Nephron progenitor cell (in vitro differentiated cells): ENCODE data around the gene KRT81.
"Not testable (repeated sequence)": the region's sequence is repeated elsewhere in the genome, so short reads cannot be mapped to it uniquely, and the experiment has no call there.

Source experiments
- DNase-seq: peaks from one replicate; pipeline ENCODE4 v3.0.0; 2021
- H3K27ac Mint-ChIP-seq: 2 replicates; pipeline ENCODE4 v1.8.0; 2021; ENCODE audit warnings: mild to moderate bottlenecking, moderate library complexity, mixed read lengths
- H3K27me3 Mint-ChIP-seq: 2 replicates; pipeline ENCODE4 v1.8.0; 2021; ENCODE audit warnings: mild to moderate bottlenecking, low read depth, mixed read lengths; ENCODE audit not compliant: poor library complexity
- H3K36me3 Mint-ChIP-seq: 2 replicates; pipeline ENCODE4 v1.8.0; 2021; ENCODE audit warnings: low read depth, mixed read lengths
- H3K4me1 Mint-ChIP-seq: 2 replicates; pipeline ENCODE4 v1.8.0; 2021; ENCODE audit warnings: mixed read lengths
- H3K4me3 Mint-ChIP-seq: 2 replicates; pipeline ENCODE4 v1.8.0; 2021; ENCODE audit warnings: mild to moderate bottlenecking, moderate library complexity, mixed read lengths
- H3K9me3 Mint-ChIP-seq: 2 replicates; pipeline ENCODE4 v1.8.0; 2021; ENCODE audit warnings: mild to moderate bottlenecking, moderate library complexity, mixed read lengths
- CTCF ChIP-seq: fragments of 200-600 bp; sonication (generic); IDR thresholded peaks from 2 replicates; pipeline ENCODE4 v1.5.0; 2021; ENCODE audit warnings: antibody characterized with exemption

KRT81 gene

DNA sequence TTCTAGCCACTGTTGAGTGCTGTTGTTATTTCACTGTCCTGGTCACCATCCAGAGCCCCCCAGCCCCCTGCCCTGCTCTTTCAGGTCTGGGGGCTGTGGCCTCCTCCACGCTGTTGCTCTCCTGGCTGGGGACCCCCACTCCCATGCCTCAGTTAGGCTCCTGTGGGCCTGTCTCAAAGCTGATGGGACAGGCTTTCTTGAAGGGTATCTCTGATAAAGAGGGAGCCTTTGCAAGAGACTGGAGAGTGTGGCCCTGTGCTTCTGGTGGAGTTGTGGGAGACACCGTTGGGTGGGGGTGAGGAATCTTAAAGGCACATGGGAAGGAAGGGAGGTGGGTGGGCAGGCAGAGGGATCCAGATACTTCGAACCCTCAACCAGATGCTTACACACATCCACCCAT is 29.0 kb downstream of the KRT81 start:
- peaks cover 10% of the 10 kb centered on the region for H3K36me3 Mint-ChIP-seq
- H3K27ac Mint-ChIP-seq: no peak overlapping the region
- H3K4me1 Mint-ChIP-seq: peaks cover 24% of the 10 kb centered on the region
- DNase-seq: no peak
- H3K9me3 Mint-ChIP-seq: peaks cover 41% of the 10 kb centered on the region
- TF ChIP-seq CTCF: no peak
- peaks cover 32% of the 10 kb centered on the region for H3K27me3 Mint-ChIP-seq
- no peak overlapping the region for H3K4me3 Mint-ChIP-seq

GRCh38 chr12:52261208-52261484 is 30.2 kb downstream of the KRT81 start:
- Mint-ChIP-seq H3K4me3 (peak overlapping the region; percentile 32), H3K36me3 (peaks cover 10% of the 10 kb centered on the region), H3K4me1 (peaks cover 24% of the 10 kb centered on the region), H3K9me3 (peaks cover 41% of the 10 kb centered on the region), H3K27ac (peak overlapping the region; percentile 85), H3K27me3 (peaks cover 43% of the 10 kb centered on the region)
- no peak for DNase-seq
- TF ChIP-seq CTCF: no peak

- Mint-ChIP-seq H3K27ac (peak overlapping the region; percentile 97), H3K27me3 (peaks cover 49% of the 10 kb centered on the region), H3K4me1 (peaks cover 24% of the 10 kb centered on the region), H3K36me3 (peaks cover 10% of the 10 kb centered on the region), H3K9me3 (peaks cover 41% of the 10 kb centered on the region), H3K4me3 (peak overlapping the region; percentile 32)
- no peak for TF ChIP-seq CTCF
- no peak for DNase-seq
Measured at GRCh38 chr12:52260361-52261207, 30.8 kb downstream of the KRT81 start.

DNA sequence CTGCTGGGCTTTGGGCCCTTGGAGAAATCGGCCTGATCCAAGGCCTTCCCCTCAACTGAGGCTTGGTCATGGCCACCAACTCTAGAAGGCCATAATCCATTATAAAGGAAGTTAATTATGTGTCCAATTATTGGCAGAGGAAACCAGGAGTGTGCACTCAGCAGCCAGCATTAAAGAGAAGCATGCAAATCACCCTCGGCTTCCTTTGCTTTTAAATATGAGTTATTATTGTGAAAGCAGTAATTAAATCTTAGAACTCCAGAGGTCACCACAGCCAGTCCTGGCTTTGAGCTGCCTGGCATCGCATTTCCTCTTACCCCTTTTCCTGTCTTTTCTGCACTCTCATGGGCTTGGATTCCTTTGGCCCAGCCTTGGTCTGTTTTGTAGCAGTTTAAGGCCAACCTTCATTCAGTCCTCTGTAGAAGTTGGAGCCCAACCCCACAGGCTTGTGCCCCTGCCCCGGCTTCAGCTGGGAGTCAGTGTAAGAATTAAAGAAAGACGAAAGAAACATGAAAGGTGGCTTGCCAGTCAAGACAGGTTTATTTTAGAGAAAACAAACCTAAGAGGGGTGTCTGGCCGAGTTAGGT is 31.6 kb downstream of the KRT81 start:
- Mint-ChIP-seq H3K27me3 (peaks cover 57% of the 10 kb centered on the region), H3K4me3 (peak overlapping the region; percentile 40), H3K36me3 (peaks cover 10% of the 10 kb centered on the region), H3K4me1 (peaks cover 24% of the 10 kb centered on the region), H3K27ac (peak overlapping the region; percentile 97), H3K9me3 (peaks cover 41% of the 10 kb centered on the region)
- TF ChIP-seq CTCF: no peak
- no peak for DNase-seq

GRCh38 chr12:52258335-52258901 is 32.9 kb downstream of the KRT81 start:
- Mint-ChIP-seq H3K4me1 (peaks cover 24% of the 10 kb centered on the region), H3K4me3 (no peak overlapping the region), H3K27me3 (peaks cover 69% of the 10 kb centered on the region), H3K9me3 (peaks cover 41% of the 10 kb centered on the region), H3K27ac (no peak overlapping the region), H3K36me3 (peaks cover 10% of the 10 kb centered on the region)
- peak; percentile 71 for DNase-seq
- no peak for TF ChIP-seq CTCF

DNA sequence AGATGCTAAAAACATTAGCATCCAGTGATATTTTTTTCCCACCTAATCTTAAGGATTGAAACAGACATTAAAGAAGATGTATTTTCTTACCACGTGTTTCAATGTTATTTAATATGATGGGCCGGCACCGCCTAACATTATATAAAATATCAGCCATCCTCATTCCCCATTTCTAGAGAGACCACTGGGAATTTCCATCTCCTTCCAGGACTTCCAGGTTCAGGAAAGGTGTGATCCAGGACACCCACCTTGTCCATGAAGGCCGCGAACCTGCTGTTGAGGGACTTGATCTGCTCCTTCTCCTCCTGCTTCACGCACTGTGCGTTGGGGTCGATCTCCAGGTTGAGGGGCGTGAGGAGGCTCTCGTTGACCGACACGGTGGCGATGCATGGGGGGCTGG is 33.4 kb downstream of the KRT81 start:
- peaks cover 38% of the 10 kb centered on the region for H3K9me3 Mint-ChIP-seq
- H3K36me3 Mint-ChIP-seq, H3K4me3 Mint-ChIP-seq, H3K27ac Mint-ChIP-seq, DNase-seq: not testable (repeated sequence)
- peaks cover 73% of the 10 kb centered on the region for H3K27me3 Mint-ChIP-seq
- H3K4me1 Mint-ChIP-seq: peaks cover 29% of the 10 kb centered on the region
